Fibroblast of pulmonary artery (primary cell): ENCODE data around the gene APBB2.

Experiments used
- DNase-seq: peaks from one replicate; pipeline ENCODE4 v3.0.0-alpha.2; 2010; ENCODE audit warnings: low read depth
- H3K4me3 ChIP-seq: replicated peaks from 2 replicates; pipeline ENCODE4 v1.5.1; 2011; ENCODE audit warnings: low read depth, mild to moderate bottlenecking, control low read depth, low read length, moderate library complexity
- CTCF ChIP-seq: IDR thresholded peaks from 2 replicates; pipeline ENCODE4 v1.5.1; 2011; ENCODE audit warnings: mild to moderate bottlenecking, control low read depth, low read length, inconsistent platforms; ENCODE audit errors: missing control alignments

APBB2 gene

GRCh38 chr4:41197495-41197894 is 16.8 kb downstream of the APBB2 start:
- no peak overlapping the region for H3K4me3 ChIP-seq
- no peak for TF ChIP-seq CTCF
- DNase-seq, result no peak

- no peak for DNase-seq
- no peak for TF ChIP-seq CTCF
- no peak overlapping the region for H3K4me3 ChIP-seq
Observed at GRCh38 chr4:41196633-41197332, 17.6 kb downstream of the APBB2 start.

- DNase-seq, result peak; percentile 75
- no peak for TF ChIP-seq CTCF
- H3K4me3 ChIP-seq, result no peak overlapping the region
Observed at GRCh38 chr4:41192136-41192535, 22.2 kb downstream of the APBB2 start.

GRCh38 chr4:41189666-41190065 is 24.7 kb downstream of the APBB2 start:
- H3K4me3 ChIP-seq, result no peak overlapping the region
- DNase-seq, result no peak
- no peak for TF ChIP-seq CTCF

- no peak for DNase-seq
- H3K4me3 ChIP-seq, result no peak overlapping the region
- TF ChIP-seq CTCF, result no peak
Observed at GRCh38 chr4:41189076-41189475, 25.3 kb downstream of the APBB2 start.

GRCh38 chr4:41185614-41186592 is 28.4 kb downstream of the APBB2 start:
- TF ChIP-seq CTCF, result no peak
- DNase-seq, result no peak

More at GRCh38 chr4:41185614-41186592, 28.4 kb downstream of the APBB2 start:
- no peak overlapping the region for H3K4me3 ChIP-seq
